ENCODE data around the gene MINDY3.

DNA sequence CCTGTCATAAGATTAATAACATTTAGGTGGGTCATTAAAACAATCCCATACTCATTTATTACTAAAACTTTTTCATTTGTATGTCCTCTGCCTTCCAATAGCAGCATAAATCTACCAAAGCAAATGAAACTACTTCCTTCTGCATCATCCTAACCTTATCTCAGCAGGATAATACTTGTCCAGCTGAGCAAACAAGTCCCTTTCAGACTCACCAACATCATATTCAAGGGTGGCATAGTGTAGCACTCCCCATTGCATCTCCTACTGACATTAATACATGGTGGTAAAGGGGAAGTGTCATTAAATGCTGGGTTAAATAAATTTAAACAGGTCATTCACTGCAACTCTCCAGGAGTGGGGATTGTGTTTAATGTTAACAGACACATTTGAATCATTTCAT lies 3.4 kb upstream of the MINDY3 start:
- TF ChIP-seq EZH2phosphoT487 (IDR thresholded peaks at IDR 0.05; ENCODE audit: borderline replicate concordance, low read length): no peak
- TF ChIP-seq, protein P1, sequence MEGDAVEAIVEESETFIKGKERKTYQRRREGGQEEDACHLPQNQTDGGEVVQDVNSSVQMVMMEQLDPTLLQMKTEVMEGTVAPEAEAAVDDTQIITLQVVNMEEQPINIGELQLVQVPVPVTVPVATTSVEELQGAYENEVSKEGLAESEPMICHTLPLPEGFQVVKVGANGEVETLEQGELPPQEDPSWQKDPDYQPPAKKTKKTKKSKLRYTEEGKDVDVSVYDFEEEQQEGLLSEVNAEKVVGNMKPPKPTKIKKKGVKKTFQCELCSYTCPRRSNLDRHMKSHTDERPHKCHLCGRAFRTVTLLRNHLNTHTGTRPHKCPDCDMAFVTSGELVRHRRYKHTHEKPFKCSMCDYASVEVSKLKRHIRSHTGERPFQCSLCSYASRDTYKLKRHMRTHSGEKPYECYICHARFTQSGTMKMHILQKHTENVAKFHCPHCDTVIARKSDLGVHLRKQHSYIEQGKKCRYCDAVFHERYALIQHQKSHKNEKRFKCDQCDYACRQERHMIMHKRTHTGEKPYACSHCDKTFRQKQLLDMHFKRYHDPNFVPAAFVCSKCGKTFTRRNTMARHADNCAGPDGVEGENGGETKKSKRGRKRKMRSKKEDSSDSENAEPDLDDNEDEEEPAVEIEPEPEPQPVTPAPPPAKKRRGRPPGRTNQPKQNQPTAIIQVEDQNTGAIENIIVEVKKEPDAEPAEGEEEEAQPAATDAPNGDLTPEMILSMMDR (IDR thresholded peaks at IDR 0.05; ENCODE audit: low read depth, low read length, poor library complexity, severe bottlenecking): no peak

Data from DOHH2 (cell line).